Naive B cell (primary cell): ENCODE data around the gene KIF3B. TPM values are rescaled to one million over a fixed set of nuclear protein-coding genes. Genes with fewer than 3 reads are reported as not detected.
"Not testable (repeated sequence)": the region's sequence is repeated elsewhere in the genome, so short reads cannot be mapped to it uniquely, and the experiment has no call there.

Source experiments
- ATAC-seq, 2 donors: fragments of 150-1000 bp; cut with Tn5 transposase; 2 replicates each; pipeline ENCODE4 v1.10.0; 2021; ENCODE audit warnings: low read depth in 2 of 2, mild to moderate bottlenecking in 2 of 2, moderate library complexity in 2 of 2
- DNase-seq: peaks from one replicate; pipeline ENCODE4 v3.0.0; 2022
- H3K27ac Mint-ChIP-seq, 6 donors: one replicate each; pipeline ENCODE4 v1.8.0; 2020 to 2022; ENCODE audit warnings: mild to moderate bottlenecking in 6 of 6, mixed read lengths in 6 of 6, moderate library complexity in 5 of 6, inconsistent platforms in 2 of 6
- H3K27me3 Mint-ChIP-seq, 3 donors: one replicate each; pipeline ENCODE4 v1.8.0; 2021 to 2022; ENCODE audit warnings: mixed read lengths in 3 of 3, mild to moderate bottlenecking in 1 of 3
- H3K36me3 Mint-ChIP-seq, 2 donors: one replicate each; pipeline ENCODE4 v1.8.0; 2020 to 2022; ENCODE audit warnings: mixed read lengths in 2 of 2, inconsistent platforms in 1 of 2, mild to moderate bottlenecking in 1 of 2
- H3K4me1 Mint-ChIP-seq, 3 donors: one replicate each; pipeline ENCODE4 v1.8.0; 2020 to 2022; ENCODE audit warnings: mixed read lengths in 3 of 3, inconsistent platforms in 1 of 3, mild to moderate bottlenecking in 1 of 3, moderate library complexity in 1 of 3
- H3K4me3 Mint-ChIP-seq, 8 donors: one replicate each; pipeline ENCODE4 v1.8.0; 2020 to 2022; ENCODE audit warnings: mild to moderate bottlenecking in 8 of 8, mixed read lengths in 8 of 8, moderate library complexity in 8 of 8, inconsistent platforms in 2 of 8
- H3K9me3 Mint-ChIP-seq, 7 donors: one replicate each; pipeline ENCODE4 v1.8.0; 2020 to 2022; ENCODE audit warnings: mixed read lengths in 7 of 7, mild to moderate bottlenecking in 5 of 7, inconsistent platforms in 2 of 7, moderate library complexity in 1 of 7
- polyA plus RNA-seq, 6 donors: library from polyadenylated mRNA; unstranded; fragments of 300-500 nt; fragmentation: Illumina TruSeq; gene quantifications; one replicate each; pipeline ENCODE4 v1.2.3, GENCODE V29; 2021; ENCODE audit warnings: low read depth in 6 of 6

The KIF3B gene
- polyA plus RNA-seq, 6 donors from 2014 or later = 1.0 to 9.7 (median 6.5) TPM

DNA sequence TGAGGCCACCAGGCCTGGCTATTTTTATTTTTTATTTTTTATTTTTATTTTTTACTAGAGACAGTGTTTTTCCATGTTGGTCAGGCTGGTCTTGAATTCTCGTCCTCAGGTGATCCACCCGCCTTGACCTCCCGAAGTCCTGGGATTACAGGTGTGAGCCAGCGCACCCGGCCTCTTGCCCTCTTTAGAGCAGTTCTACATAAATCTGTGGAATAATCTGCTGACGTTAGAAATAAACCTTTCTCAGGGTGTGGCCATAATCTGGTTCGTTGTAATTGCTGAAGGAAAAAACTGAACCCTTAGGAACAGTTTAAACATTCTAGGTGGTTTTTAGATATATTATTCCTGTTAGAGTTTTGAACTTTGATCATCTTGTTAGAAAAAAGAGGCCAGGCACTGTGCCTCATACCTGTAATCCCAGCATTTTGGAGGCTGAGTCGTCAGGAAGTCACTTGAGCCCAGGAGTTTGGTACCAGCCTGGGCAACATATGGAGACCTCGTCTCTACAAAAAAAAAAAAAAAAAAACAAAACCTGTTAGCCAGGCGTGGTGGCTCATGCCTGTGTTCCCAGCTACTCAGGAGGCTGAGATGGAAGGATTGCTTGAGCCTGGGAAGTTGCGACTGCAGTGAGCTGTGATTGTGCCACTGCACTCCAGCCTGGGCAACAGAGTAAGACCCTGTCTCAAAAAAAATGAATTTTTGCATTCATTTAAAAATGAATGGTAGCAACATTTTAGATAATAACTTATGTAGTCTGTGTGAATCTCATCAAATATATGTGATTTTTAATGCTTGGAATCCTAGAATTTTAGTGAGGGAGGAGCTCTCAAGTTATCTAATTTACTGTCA is 104.9 kb downstream of the KIF3B start:
- ATAC-seq (no peak), DNase-seq (no peak)
- Mint-ChIP-seq H3K9me3 (no peaks in the 10 kb centered on the region), H3K36me3 (no peaks in the 10 kb centered on the region), H3K4me1 (peaks cover 22 to 26% (median 26%) of the 10 kb centered on the region in 3 donors), H3K4me3 (no peak overlapping the region), H3K27me3 (no peaks in the 10 kb centered on the region), H3K27ac (peak overlapping the region in 1 of 6 donors; percentile 49)

DNA sequence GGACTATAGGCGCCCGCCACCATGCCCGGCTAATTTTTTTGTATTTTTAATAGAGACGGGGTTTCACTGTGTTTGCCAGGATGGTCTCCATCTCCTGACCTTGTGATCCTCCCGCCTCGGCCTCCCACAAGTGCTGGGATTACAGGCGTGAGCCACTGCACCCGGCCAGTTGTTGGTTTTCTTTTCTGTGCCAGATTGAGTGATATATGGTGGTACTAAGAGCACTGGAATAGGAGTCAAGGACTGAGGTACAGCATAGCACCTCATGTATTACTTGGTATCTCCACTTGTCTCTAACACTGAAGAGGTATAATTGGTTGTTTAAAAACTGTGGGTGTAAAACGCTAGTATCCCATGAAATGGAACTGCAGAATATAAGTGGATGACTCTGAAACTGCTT is 106.0 kb downstream of the KIF3B start:
- not testable (repeated sequence) for ATAC-seq, H3K36me3 Mint-ChIP-seq, H3K27me3 Mint-ChIP-seq, DNase-seq, H3K9me3 Mint-ChIP-seq, H3K4me3 Mint-ChIP-seq
- Mint-ChIP-seq H3K27ac (peak overlapping the region in 1 of 6 donors; percentile 28), H3K4me1 (peaks cover 27 to 32% (median 30%) of the 10 kb centered on the region in 3 donors)

Other genes with a start within 250 kb of the KIF3B start
- 10 to 100 TPM; 26.7 to 71.4 (median 56.5) TPM for gene HCK, start 225.4 kb upstream of the KIF3B start, polyA plus RNA-seq
- gene TM9SF4, start 167.9 kb upstream of the KIF3B start, polyA plus RNA-seq = 10 to 100 TPM; 28.4 to 44.0 (median 31.6) TPM
- 1 to 10 TPM; 3.1 to 6.8 (median 3.9) TPM for gene PLAGL2, start 69.9 kb upstream of the KIF3B start, polyA plus RNA-seq
- 10 to 100 TPM in 5 of 6 donors, 1 to 10 TPM in 1; 7.2 to 16.9 (median 14.7) TPM for gene POFUT1, start 69.8 kb upstream of the KIF3B start, polyA plus RNA-seq
- 10 to 100 TPM in 4 of 6 donors, 1 to 10 TPM in 2; 9.4 to 22.6 (median 13.0) TPM for gene ASXL1, start 80.7 kb downstream of the KIF3B start, polyA plus RNA-seq